AG04450 (cell line): ENCODE data around the gene ITGA5. TPM values are rescaled to one million over a fixed set of nuclear protein-coding genes. Genes with fewer than 3 reads are reported as not detected.
A peak's percentile ranks its signal among the peaks of the same experiment; 100 is the strongest.

Experiments used
- CTCF ChIA-PET: fragments of 300-600, 350-600 bp; formaldehyde crosslinking; extraction: SDS; loops from one replicate; lab custom pipeline; 2022; ENCODE audit warnings: antibody characterized with exemption, inconsistent platforms; lab: Charles Lee
- POLR2A ChIA-PET: fragments of 350-600 bp; formaldehyde crosslinking; extraction: SDS; loops from one replicate; lab custom pipeline; 2021; ENCODE audit warnings: antibody characterized with exemption, inconsistent platforms; lab: Yijun Ruan, JAX
- DNase-seq: peaks from one replicate; pipeline ENCODE4 v3.0.0-alpha.2; 2011; ENCODE audit warnings: low read depth, low spot score
- H3K27ac ChIP-seq: one replicate; pipeline ENCODE4 v1.5.1; 2012; ENCODE audit warnings: low read depth, low read length, control low read depth
- H3K27me3 ChIP-seq: one replicate; pipeline ENCODE4 v1.6.0; 2012; ENCODE audit warnings: low read length; ENCODE audit not compliant: control insufficient read depth, insufficient read depth
- H3K4me3 ChIP-seq: 2 replicates; pipeline ENCODE4 v1.5.1; 2011; ENCODE audit warnings: mild to moderate bottlenecking, low read depth, low read length, control low read depth
- H3K9me3 ChIP-seq: 2 replicates; pipeline ENCODE4 v1.5.1; 2012; ENCODE audit warnings: low read length; ENCODE audit not compliant: control insufficient read depth, insufficient read depth
- polyA plus RNA-seq: library from polyadenylated mRNA; depleted of rRNA; stranded (reverse); fragments of >200 nt; gene quantifications from 2 replicates; pipeline ENCODE4 v1.2.3, GENCODE V29; 2011
- TF ChIP-seq, protein P1 (sequence below): IDR thresholded peaks from 2 replicates; pipeline ENCODE4 v1.5.1; 2011; ENCODE audit warnings: low read depth, low read length, control low read depth, inconsistent platforms

Gene ITGA5
- polyA plus RNA-seq, 1 experiment = 160 TPM

GRCh38 chr12:54432815-54433164, 13.7 kb upstream of the ITGA5 start:
- ChIA-PET POLR2A (no interaction called here), CTCF (interaction anchor here (0.6 to 4.5 kb wide), 5 partner anchors 29 to 108 kb away, joined by 4 to 47 read pairs (median 7); partner anchors contain the start of gene COPZ1)
- TF ChIP-seq, protein P1, sequence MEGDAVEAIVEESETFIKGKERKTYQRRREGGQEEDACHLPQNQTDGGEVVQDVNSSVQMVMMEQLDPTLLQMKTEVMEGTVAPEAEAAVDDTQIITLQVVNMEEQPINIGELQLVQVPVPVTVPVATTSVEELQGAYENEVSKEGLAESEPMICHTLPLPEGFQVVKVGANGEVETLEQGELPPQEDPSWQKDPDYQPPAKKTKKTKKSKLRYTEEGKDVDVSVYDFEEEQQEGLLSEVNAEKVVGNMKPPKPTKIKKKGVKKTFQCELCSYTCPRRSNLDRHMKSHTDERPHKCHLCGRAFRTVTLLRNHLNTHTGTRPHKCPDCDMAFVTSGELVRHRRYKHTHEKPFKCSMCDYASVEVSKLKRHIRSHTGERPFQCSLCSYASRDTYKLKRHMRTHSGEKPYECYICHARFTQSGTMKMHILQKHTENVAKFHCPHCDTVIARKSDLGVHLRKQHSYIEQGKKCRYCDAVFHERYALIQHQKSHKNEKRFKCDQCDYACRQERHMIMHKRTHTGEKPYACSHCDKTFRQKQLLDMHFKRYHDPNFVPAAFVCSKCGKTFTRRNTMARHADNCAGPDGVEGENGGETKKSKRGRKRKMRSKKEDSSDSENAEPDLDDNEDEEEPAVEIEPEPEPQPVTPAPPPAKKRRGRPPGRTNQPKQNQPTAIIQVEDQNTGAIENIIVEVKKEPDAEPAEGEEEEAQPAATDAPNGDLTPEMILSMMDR = no peak
- Histone ChIP-seq H3K27me3 (no peaks in the 10 kb centered on the region), H3K4me3 (no peak overlapping the region), H3K9me3 (no peaks in the 10 kb centered on the region), H3K27ac (no peak overlapping the region)
- DNase-seq = no peak

GRCh38 chr12:54431911-54432814, 13.1 kb upstream of the ITGA5 start:
- no peak overlapping the region for H3K4me3 ChIP-seq
- TF ChIP-seq, protein P1 = no peak
- H3K27me3 ChIP-seq = no peaks in the 10 kb centered on the region
- ChIA-PET POLR2A (no interaction called here), CTCF (interaction anchor here (0.6 to 4.5 kb wide), 10 partner anchors 7 to 218 kb away, joined by 3 to 47 read pairs (median 4); partner anchors contain the start of gene COPZ1)
- H3K9me3 ChIP-seq = no peaks in the 10 kb centered on the region
- no peak overlapping the region for H3K27ac ChIP-seq
- peak; percentile 16 for DNase-seq

DNA sequence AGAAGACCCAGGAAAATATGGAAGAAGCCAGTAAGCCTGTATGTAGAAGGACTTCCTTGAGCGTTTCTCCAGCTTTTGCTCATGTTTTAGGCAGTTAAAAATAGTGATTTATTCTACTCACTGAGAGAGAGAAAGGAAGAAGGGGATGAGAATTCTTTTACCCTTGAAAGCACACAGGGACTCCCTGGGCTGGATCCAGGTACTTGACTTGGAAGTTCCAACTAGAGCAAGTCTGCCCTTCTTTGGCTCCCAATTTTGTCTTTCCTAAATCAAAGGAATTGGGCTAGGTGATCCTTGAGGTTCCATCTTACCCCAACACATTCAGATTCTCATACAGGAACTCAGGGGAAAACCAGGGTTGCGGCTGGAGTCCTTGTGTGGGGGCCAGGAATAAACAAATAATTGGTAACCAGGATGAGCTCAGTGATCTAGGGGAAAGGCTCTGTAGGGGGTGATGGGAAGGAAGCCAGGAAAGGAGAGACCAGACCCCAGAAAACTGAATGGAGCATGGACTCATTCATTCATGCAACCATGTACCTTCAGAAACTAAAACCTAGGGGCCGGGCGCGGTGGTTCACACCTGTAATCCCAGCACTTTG, 11.5 kb upstream of the ITGA5 start:
- CTCF ChIA-PET = interaction anchor here (1.1 to 4.6 kb wide), 6 partner anchors 9 to 62 kb away, joined by 3 to 50 read pairs (median 16); no protein-coding TSS in a partner anchor
- TF ChIP-seq, protein P1 = no peak
- H3K9me3 ChIP-seq = no peaks in the 10 kb centered on the region
- DNase-seq = no peak
- H3K4me3 ChIP-seq = no peak overlapping the region
- H3K27ac ChIP-seq = no peak overlapping the region
- POLR2A ChIA-PET = no interaction called here
- H3K27me3 ChIP-seq = no peaks in the 10 kb centered on the region

DNA sequence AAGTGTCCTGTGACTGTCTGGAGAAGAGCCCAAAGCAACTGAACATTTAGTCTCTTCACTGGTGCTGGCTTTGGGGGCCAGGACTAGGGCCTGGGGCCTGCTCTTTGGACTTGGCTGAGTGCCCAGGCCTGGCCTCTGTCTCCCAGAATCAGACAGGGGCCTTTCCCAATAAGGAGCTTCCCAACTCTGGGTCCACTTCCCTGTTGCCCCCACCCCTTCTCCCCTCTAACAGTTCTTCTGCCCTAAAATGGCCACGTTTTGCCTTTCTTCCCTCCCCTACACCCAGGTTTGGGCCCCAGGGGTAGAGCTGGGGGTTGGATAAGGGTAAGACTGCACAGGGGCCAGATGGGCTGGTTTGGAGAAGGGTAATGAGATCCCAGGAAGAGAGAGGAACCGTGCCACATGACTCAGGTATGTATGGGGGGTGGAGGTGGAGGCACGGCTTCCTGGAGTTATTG, 10.0 kb upstream of the ITGA5 start:
- DNase-seq = no peak
- no peaks in the 10 kb centered on the region for H3K9me3 ChIP-seq
- no peak overlapping the region for H3K4me3 ChIP-seq
- POLR2A ChIA-PET = interaction anchor here (0.6 kb wide), 1 partner anchor 57 kb away, joined by 3 read pairs; no protein-coding TSS in a partner anchor
- TF ChIP-seq, protein P1 = no peak
- CTCF ChIA-PET = interaction anchor here (0.7 to 4.6 kb wide), 8 partner anchors 11 to 105 kb away, joined by 3 to 50 read pairs (median 12); no protein-coding TSS in a partner anchor
- H3K27ac ChIP-seq = peak overlapping the region; percentile 57
- H3K27me3 ChIP-seq = no peaks in the 10 kb centered on the region
